ENCODE data around the gene SMPD2. TPM values are rescaled to one million over a fixed set of nuclear protein-coding genes. Genes with fewer than 3 reads are reported as not detected.

Gene SMPD2
- total and polyA plus RNA-seq, 2 of the 4 experiments (the other 2 are of a cell fraction): 7.7 to 9.0 TPM

DNA sequence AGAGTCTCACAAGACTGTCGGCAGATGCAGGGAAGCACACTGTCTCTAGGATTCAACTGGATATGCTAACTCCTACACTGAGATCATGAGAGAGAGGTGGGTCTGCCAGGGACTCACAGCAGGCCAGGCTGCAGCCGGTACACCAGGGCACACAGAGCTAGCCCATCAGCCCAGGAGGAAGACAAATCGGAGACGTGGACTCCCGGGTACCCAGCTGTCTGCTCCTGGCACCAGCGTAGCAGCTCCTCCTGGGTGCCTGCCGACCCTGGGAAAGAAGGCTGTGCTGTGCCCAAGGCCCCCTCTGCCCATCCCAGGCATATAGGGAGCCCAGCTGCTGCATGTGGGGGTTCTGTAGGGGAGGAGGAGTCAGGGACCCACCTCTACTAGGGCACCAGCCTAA is 8.1 kb downstream of the SMPD2 start:
- Histone ChIP-seq H3K9me1 (ENCODE audit: insufficient read depth, low read length) (peaks cover 16% of the 10 kb centered on the region; the same call in 1 of the 2 replicates), H4K20me1 (ENCODE audit: insufficient read depth, low read length) (peaks cover 7% of the 10 kb centered on the region; the same call in 1 of the 2 replicates), H2AK5ac (ENCODE audit: low read depth, low read length) (no peak overlapping the region), H4K8ac (ENCODE audit: low read depth in 2 of 2, low read length in 2 of 2) (no peak overlapping the region), H2BK5ac (ENCODE audit: low read depth, low read length, poor library complexity, severe bottlenecking) (no peak overlapping the region), H2BK15ac (ENCODE audit: low read depth, low read length) (no peak overlapping the region), H3K4me1 (ENCODE audit: control insufficient read depth, insufficient read depth, low read length) (no peaks in the 10 kb centered on the region; the same call in 1 of the 2 replicates), H2AK9ac (replicated peaks; ENCODE audit: low read depth, low read length, poor library complexity) (no peak overlapping the region), H3K56ac (ENCODE audit: extremely low read depth, insufficient read depth, low read length) (no peak overlapping the region), H2BK20ac (ENCODE audit: low read depth, low read length) (no peak overlapping the region), H4K91ac (ENCODE audit: insufficient read depth, low read depth, low read length) (no peak overlapping the region), H3K4me2 (ENCODE audit: low read depth, low read length) (no peak overlapping the region), H3K27me3 (ENCODE audit: control insufficient read depth, insufficient read depth, low read length) (no peaks in the 10 kb centered on the region), H3K79me1 (ENCODE audit: low read depth in 1 of 2, low read length in 2 of 2) (peaks cover 6 to 30% of the 10 kb centered on the region in 2 experiments), H3K4me3 (ENCODE audit: insufficient read depth, low read depth, low read length) (no peak overlapping the region), H4K5ac (ENCODE audit: low read depth, low read length) (no peak overlapping the region), H3K14ac (replicated peaks; ENCODE audit: low read depth, low read length) (no peak overlapping the region), H3K23ac (ENCODE audit: low read depth, low read length) (no peak overlapping the region), H3K9me3 (ENCODE audit: control insufficient read depth, insufficient read depth, low read length) (no peaks in the 10 kb centered on the region), H3K27ac (ENCODE audit: insufficient read depth, low read length) (no peak overlapping the region), H2AFZ (replicated peaks; ENCODE audit: low read length, poor library complexity) (no peak overlapping the region), H3K4ac (ENCODE audit: low read depth, low read length) (no peak overlapping the region), H3K9ac (ENCODE audit: low read depth, low read length) (no peak overlapping the region), H3K18ac (ENCODE audit: low read depth, low read length) (no peak overlapping the region), H2BK120ac (ENCODE audit: low read depth, low read length) (no peak overlapping the region), H3K36me3 (ENCODE audit: control insufficient read depth, insufficient read depth, low read length) (peaks cover 74% of the 10 kb centered on the region)
- in situ Hi-C loops (cut with MboI; ENCODE audit: low sequenced_read_pairs) (no loop called here), intact Hi-C loops (cut with micrococcal nuclease) (no loop called here), dilution Hi-C loops (cut with HindIII; ENCODE audit: low sequenced_read_pairs, unreplicated experiment) (no loop called here)
- ATAC-seq (ENCODE audit: low read depth): no peak
- no peak for DNase-seq
- BruUV-seq (replicated peaks): no TSS peak
- CTCF ChIA-PET: no interaction called here
- 89% methylated on average over 4 of the region's 7 CpGs; no CpG with 5 or more reads in 1 of the 2 experiments for WGBS, 2 experiments (ENCODE audit: extremely low coverage in 2 of 2, insufficient read length in 1 of 2)
- TF ChIP-seq CEBPB (IDR thresholded peaks at IDR 0.05; ENCODE audit: low read depth, low read length) (no peak), POLR2A (IDR thresholded peaks at IDR 0.05; ENCODE audit: low read depth, low read length) (no peak), SMC3 (IDR thresholded peaks at IDR 0.05; ENCODE audit: low read depth, low read length) (no peak), NFE2L2 (IDR thresholded peaks at IDR 0.05; ENCODE audit: low read depth, low read length) (no peak), RFX5 (IDR thresholded peaks at IDR 0.05; ENCODE audit: low read depth, low read length) (no peak), MXI1 (IDR thresholded peaks at IDR 0.05; ENCODE audit: borderline replicate concordance, low read depth, low read length) (no peak)
- TF ChIP-seq, protein P1, sequence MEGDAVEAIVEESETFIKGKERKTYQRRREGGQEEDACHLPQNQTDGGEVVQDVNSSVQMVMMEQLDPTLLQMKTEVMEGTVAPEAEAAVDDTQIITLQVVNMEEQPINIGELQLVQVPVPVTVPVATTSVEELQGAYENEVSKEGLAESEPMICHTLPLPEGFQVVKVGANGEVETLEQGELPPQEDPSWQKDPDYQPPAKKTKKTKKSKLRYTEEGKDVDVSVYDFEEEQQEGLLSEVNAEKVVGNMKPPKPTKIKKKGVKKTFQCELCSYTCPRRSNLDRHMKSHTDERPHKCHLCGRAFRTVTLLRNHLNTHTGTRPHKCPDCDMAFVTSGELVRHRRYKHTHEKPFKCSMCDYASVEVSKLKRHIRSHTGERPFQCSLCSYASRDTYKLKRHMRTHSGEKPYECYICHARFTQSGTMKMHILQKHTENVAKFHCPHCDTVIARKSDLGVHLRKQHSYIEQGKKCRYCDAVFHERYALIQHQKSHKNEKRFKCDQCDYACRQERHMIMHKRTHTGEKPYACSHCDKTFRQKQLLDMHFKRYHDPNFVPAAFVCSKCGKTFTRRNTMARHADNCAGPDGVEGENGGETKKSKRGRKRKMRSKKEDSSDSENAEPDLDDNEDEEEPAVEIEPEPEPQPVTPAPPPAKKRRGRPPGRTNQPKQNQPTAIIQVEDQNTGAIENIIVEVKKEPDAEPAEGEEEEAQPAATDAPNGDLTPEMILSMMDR (conservative IDR thresholded peaks at IDR 0.05; ENCODE audit: low read depth, low read length): no peak
- TF ChIP-seq, protein P2, sequence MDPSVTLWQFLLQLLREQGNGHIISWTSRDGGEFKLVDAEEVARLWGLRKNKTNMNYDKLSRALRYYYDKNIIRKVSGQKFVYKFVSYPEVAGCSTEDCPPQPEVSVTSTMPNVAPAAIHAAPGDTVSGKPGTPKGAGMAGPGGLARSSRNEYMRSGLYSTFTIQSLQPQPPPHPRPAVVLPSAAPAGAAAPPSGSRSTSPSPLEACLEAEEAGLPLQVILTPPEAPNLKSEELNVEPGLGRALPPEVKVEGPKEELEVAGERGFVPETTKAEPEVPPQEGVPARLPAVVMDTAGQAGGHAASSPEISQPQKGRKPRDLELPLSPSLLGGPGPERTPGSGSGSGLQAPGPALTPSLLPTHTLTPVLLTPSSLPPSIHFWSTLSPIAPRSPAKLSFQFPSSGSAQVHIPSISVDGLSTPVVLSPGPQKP (IDR thresholded peaks at IDR 0.05; ENCODE audit: borderline replicate concordance, low read depth, low read length): no peak
- TF ChIP-seq, protein P3, sequence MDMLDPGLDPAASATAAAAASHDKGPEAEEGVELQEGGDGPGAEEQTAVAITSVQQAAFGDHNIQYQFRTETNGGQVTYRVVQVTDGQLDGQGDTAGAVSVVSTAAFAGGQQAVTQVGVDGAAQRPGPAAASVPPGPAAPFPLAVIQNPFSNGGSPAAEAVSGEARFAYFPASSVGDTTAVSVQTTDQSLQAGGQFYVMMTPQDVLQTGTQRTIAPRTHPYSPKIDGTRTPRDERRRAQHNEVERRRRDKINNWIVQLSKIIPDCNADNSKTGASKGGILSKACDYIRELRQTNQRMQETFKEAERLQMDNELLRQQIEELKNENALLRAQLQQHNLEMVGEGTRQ (IDR thresholded peaks at IDR 0.05; ENCODE audit: low read depth, low read length): no peak
- POLR2A ChIA-PET (ENCODE audit: unreplicated experiment): no interaction called here

Data from IMR-90 (cell line).